ENCODE data around the gene RHOT1. TPM values are rescaled to one million over a fixed set of nuclear protein-coding genes. Genes with fewer than 3 reads are reported as not detected.
A peak's percentile ranks its signal among the peaks of the same experiment; 100 is the strongest.
"Not testable (repeated sequence)": the region's sequence is repeated elsewhere in the genome, so short reads cannot be mapped to it uniquely, and the experiment has no call there.

The RHOT1 gene
- total RNA-seq, 1 donor from 2014 or later = 21.9 TPM

- no peak overlapping the region for H3K4me3 ChIP-seq (ENCODE audit: low read depth, low read length)
- DNase-seq (ENCODE audit: low read depth) = no peak
- TF ChIP-seq CTCF (conservative IDR thresholded peaks at IDR 0.05; ENCODE audit: low read depth, low read length) = no peak
Observed at GRCh38 chr17:32159586-32160438, 17.5 kb downstream of the RHOT1 start.

DNA sequence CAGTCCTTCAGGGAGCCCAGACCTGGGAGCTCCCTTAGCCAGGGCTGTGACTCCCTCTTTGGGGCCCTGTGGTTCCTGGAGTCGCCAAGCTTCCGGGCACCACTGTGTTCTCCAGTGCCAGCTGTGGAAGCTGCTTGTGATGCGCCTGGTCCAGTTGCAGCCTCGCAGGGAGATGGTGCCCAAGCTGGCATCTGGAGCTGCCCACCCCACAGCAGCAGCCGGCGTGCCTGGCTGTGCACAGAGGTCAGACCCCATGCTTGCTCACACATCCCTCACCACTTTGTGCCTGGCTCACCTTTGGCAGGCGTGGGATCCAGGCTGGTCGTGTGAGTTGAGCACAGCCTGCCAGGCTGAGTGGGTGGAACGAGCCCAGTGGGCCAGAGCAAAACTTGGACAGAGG is 18.2 kb downstream of the RHOT1 start:
- DNase-seq (ENCODE audit: low read depth) = no peak
- no peak for TF ChIP-seq CTCF (conservative IDR thresholded peaks at IDR 0.05; ENCODE audit: low read depth, low read length)
- H3K4me3 ChIP-seq (ENCODE audit: low read depth, low read length) = no peak overlapping the region

- DNase-seq (ENCODE audit: low read depth) = peak; percentile 20
- H3K4me3 ChIP-seq (ENCODE audit: low read depth, low read length) = no peak overlapping the region
- no peak for TF ChIP-seq CTCF (conservative IDR thresholded peaks at IDR 0.05; ENCODE audit: low read depth, low read length)
Observed at GRCh38 chr17:32161029-32161428, 18.7 kb downstream of the RHOT1 start.

GRCh38 chr17:32161506-32162365 is 19.4 kb downstream of the RHOT1 start:
- DNase-seq (ENCODE audit: low read depth) = peak; percentile 25
- H3K4me3 ChIP-seq (ENCODE audit: low read depth, low read length) = no peak overlapping the region
- TF ChIP-seq CTCF (conservative IDR thresholded peaks at IDR 0.05; ENCODE audit: low read depth, low read length) = no peak

DNA sequence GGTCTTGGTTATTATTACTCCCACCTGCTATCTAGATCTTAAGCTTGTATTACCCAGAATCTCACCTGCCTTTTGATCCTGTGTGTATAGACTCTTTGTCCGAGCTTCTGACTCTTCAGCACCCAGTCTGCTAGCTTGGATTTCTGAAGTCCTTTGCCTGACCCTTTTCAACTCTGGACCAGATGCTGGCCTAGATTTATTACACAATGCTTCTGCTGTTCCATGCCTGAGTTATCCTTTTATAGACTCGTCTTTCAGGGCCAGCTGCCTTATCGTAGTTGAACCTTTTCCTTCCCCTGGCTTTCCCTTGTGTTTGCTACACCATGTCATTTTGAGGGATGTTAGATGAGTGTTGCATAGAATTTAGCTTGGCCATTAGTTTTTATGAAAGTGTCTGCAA is 32.6 kb downstream of the RHOT1 start:
- DNase-seq (ENCODE audit: low read depth) = no peak
- no peak overlapping the region for H3K4me3 ChIP-seq (ENCODE audit: low read depth, low read length)
- TF ChIP-seq CTCF (conservative IDR thresholded peaks at IDR 0.05; ENCODE audit: low read depth, low read length) = no peak

DNA sequence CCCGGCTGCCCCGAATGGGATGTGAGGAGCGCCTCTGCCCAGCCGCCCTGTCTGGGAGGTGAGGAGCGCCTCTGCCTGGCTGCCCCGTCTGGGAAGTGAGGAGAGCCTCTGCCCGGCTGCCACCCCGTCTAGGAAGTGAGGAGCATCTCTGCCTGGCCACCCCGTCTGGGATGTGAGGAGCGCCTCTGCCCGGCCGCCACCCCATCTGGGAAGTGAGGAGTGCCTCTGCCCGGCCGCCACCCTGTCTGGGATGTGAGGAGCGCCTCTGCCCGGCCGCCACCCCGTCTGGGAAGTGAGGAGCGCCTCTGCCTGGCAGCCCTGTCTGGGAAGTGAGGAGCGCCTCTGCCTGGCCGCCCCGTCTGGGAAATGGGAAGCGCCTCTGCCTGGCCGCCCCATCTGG is 36.4 kb downstream of the RHOT1 start:
- not testable (repeated sequence) for DNase-seq (ENCODE audit: low read depth); H3K4me3 ChIP-seq (ENCODE audit: low read depth, low read length)

GRCh38 chr17:32179103-32179502 is 36.8 kb downstream of the RHOT1 start:
- DNase-seq (ENCODE audit: low read depth); H3K4me3 ChIP-seq (ENCODE audit: low read depth, low read length): not testable (repeated sequence)

- H3K4me3 ChIP-seq (ENCODE audit: low read depth, low read length); DNase-seq (ENCODE audit: low read depth): not testable (repeated sequence)
Observed at GRCh38 chr17:32179526-32179925, 37.2 kb downstream of the RHOT1 start.

- DNase-seq (ENCODE audit: low read depth); H3K4me3 ChIP-seq (ENCODE audit: low read depth, low read length): not testable (repeated sequence)
Observed at GRCh38 chr17:32180262-32180661, 38.0 kb downstream of the RHOT1 start.
